Neural progenitor cell (in vitro differentiated cells): Measurements from ENCODE around the gene STAM. TPM values are rescaled to one million over a fixed set of nuclear protein-coding genes. Genes with fewer than 3 reads are reported as not detected.

Experiments used
- DNase-seq: peaks from one replicate; pipeline ENCODE4 v3.0.0-alpha.2; 2016; ENCODE audit warnings: low spot score
- H2AFZ ChIP-seq: fragments of 200-600 bp; sonication (generic); replicated peaks from 2 replicates; pipeline ENCODE4 v1.6.1; 2016; ENCODE audit warnings: antibody characterized with exemption
- H3F3A ChIP-seq: fragments of 200-600 bp; sonication (generic); 2 replicates; pipeline ENCODE4 v1.6.1; 2016; ENCODE audit warnings: antibody characterized with exemption, low read depth
- H3K27ac ChIP-seq: fragments of 200-600 bp; sonication (generic); 2 replicates; pipeline ENCODE4 v1.5.1; 2016; ENCODE audit warnings: mild to moderate bottlenecking
- H3K27me3 ChIP-seq: fragments of 200-600 bp; sonication (generic); 2 replicates; pipeline ENCODE4 v1.6.1; 2016; ENCODE audit warnings: mild to moderate bottlenecking, moderate library complexity
- H3K36me3 ChIP-seq: fragments of 200-600 bp; sonication (generic); 2 replicates; pipeline ENCODE4 v1.5.1; 2016
- H3K4me1 ChIP-seq: fragments of 200-600 bp; sonication (generic); 2 replicates; pipeline ENCODE4 v1.6.1; 2016; ENCODE audit warnings: mixed run types
- H3K4me2 ChIP-seq: fragments of 200-600 bp; sonication (generic); 2 replicates; pipeline ENCODE4 v1.6.1; 2016
- H3K4me3 ChIP-seq: fragments of 200-600 bp; sonication (generic); 2 replicates; pipeline ENCODE4 v1.5.1; 2016
- H3K79me2 ChIP-seq: fragments of 200-600 bp; sonication (generic); 2 replicates; pipeline ENCODE4 v1.6.1; 2016; ENCODE audit warnings: low read depth
- H3K9ac ChIP-seq: fragments of 200-600 bp; sonication (generic); 2 replicates; pipeline ENCODE4 v1.6.1; 2016
- H3K9me3 ChIP-seq: fragments of 200-600 bp; sonication (generic); 2 replicates; pipeline ENCODE4 v1.5.1; 2016; ENCODE audit warnings: low read depth
- H4K20me1 ChIP-seq: fragments of 200-600 bp; sonication (generic); 2 replicates; pipeline ENCODE4 v1.6.1; 2016; ENCODE audit warnings: low read depth
- H3K27ac Mint-ChIP-seq: 3 replicates; pipeline ENCODE4 v1.8.0; 2021; ENCODE audit warnings: mixed read lengths
- H3K27me3 Mint-ChIP-seq: 2 replicates; pipeline ENCODE4 v1.8.0; 2022; ENCODE audit warnings: low read depth, mild to moderate bottlenecking, inconsistent platforms, moderate library complexity, mixed read lengths; ENCODE audit not compliant: insufficient read depth
- H3K36me3 Mint-ChIP-seq: 3 replicates; pipeline ENCODE4 v1.8.0; 2021; ENCODE audit warnings: mixed read lengths
- H3K4me1 Mint-ChIP-seq: 3 replicates; pipeline ENCODE4 v1.8.0; 2021; ENCODE audit warnings: mixed read lengths
- H3K4me3 Mint-ChIP-seq: 3 replicates; pipeline ENCODE4 v1.8.0; 2021; ENCODE audit warnings: mild to moderate bottlenecking, moderate library complexity, mixed read lengths
- H3K9me3 Mint-ChIP-seq: 3 replicates; pipeline ENCODE4 v1.8.0; 2020; ENCODE audit warnings: mixed read lengths
- EZH2 ChIP-seq: fragments of 200-600 bp; sonication (generic); IDR thresholded peaks from 2 replicates; pipeline ENCODE4 v1.6.1; 2017; ENCODE audit warnings: antibody characterized with exemption, mild to moderate bottlenecking, moderate library complexity
- EZH2phosphoT487 ChIP-seq: fragments of 200-600 bp; sonication (generic); IDR thresholded peaks from 2 replicates; pipeline ENCODE4 v1.6.1; 2017; ENCODE audit warnings: antibody characterized with exemption
- total RNA-seq: library from RNA; depleted of rRNA; stranded (reverse); fragments of >200 nt; gene quantifications from 2 replicates; pipeline ENCODE4 v1.2.3, GENCODE V29; 2015; ENCODE audit warnings: low replicate concordance
- TF ChIP-seq, protein P1 (sequence below): fragments of 200-600 bp; sonication (generic); IDR thresholded peaks from 2 replicates; pipeline ENCODE4 v1.5.1; 2017; ENCODE audit warnings: antibody characterized with exemption, mild to moderate bottlenecking

Gene STAM
- total RNA-seq, 1 donor from 2014 or later: 43.2 TPM

DNA sequence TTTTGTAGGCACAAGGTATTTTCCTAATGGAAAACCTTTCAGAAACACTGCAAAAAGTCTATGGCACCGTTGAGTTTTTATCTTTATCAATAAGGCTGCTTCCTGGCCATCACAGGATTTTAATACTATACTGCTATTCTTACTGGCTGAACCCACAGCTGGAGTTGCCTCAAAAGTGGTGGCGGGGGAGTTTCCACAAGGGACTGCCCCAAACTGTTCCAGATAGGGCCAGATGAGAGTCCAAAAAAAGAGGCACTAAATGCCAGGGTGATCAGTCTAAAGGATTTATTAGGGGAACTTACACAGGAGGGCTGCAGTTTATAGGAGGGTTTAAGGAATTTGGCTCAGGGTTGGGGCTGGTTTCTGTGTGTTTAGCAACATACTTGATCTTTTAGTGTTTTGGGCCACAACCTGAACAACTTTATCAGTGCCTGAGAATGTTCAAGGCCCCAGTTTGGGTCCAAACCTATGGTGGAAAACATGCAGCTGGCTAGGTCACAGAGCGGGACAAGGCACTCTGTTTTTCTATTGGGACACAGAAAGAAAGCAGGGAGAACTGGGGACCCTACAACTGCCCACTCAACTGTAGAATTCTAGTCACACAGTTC lies 41.4 kb downstream of the STAM start:
- no peaks in the 10 kb centered on the region for H3K36me3 ChIP-seq
- no peaks in the 10 kb centered on the region for H3K27me3 Mint-ChIP-seq
- no peak overlapping the region for H3K4me2 ChIP-seq
- H3F3A ChIP-seq: no peaks in the 10 kb centered on the region
- no peaks in the 10 kb centered on the region for H3K4me1 ChIP-seq
- H3K27ac Mint-ChIP-seq: no peak overlapping the region
- no peaks in the 10 kb centered on the region for H3K4me1 Mint-ChIP-seq
- no peaks in the 10 kb centered on the region for H3K27me3 ChIP-seq
- H3K79me2 ChIP-seq: peaks cover 79% of the 10 kb centered on the region
- H3K36me3 Mint-ChIP-seq: peaks cover 5% of the 10 kb centered on the region
- H3K9me3 ChIP-seq: no peaks in the 10 kb centered on the region
- H3K9me3 Mint-ChIP-seq: peaks cover 5% of the 10 kb centered on the region
- H2AFZ ChIP-seq: no peak overlapping the region
- H3K4me3 Mint-ChIP-seq: no peak overlapping the region
- TF ChIP-seq, protein P1, sequence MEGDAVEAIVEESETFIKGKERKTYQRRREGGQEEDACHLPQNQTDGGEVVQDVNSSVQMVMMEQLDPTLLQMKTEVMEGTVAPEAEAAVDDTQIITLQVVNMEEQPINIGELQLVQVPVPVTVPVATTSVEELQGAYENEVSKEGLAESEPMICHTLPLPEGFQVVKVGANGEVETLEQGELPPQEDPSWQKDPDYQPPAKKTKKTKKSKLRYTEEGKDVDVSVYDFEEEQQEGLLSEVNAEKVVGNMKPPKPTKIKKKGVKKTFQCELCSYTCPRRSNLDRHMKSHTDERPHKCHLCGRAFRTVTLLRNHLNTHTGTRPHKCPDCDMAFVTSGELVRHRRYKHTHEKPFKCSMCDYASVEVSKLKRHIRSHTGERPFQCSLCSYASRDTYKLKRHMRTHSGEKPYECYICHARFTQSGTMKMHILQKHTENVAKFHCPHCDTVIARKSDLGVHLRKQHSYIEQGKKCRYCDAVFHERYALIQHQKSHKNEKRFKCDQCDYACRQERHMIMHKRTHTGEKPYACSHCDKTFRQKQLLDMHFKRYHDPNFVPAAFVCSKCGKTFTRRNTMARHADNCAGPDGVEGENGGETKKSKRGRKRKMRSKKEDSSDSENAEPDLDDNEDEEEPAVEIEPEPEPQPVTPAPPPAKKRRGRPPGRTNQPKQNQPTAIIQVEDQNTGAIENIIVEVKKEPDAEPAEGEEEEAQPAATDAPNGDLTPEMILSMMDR: no peak
- TF ChIP-seq EZH2 (no peak), EZH2phosphoT487 (no peak)
- no peak overlapping the region for H3K4me3 ChIP-seq
- H3K9ac ChIP-seq: no peak overlapping the region
- H4K20me1 ChIP-seq: peaks cover 10% of the 10 kb centered on the region
- DNase-seq: no peak
- no peak overlapping the region for H3K27ac ChIP-seq

DNA sequence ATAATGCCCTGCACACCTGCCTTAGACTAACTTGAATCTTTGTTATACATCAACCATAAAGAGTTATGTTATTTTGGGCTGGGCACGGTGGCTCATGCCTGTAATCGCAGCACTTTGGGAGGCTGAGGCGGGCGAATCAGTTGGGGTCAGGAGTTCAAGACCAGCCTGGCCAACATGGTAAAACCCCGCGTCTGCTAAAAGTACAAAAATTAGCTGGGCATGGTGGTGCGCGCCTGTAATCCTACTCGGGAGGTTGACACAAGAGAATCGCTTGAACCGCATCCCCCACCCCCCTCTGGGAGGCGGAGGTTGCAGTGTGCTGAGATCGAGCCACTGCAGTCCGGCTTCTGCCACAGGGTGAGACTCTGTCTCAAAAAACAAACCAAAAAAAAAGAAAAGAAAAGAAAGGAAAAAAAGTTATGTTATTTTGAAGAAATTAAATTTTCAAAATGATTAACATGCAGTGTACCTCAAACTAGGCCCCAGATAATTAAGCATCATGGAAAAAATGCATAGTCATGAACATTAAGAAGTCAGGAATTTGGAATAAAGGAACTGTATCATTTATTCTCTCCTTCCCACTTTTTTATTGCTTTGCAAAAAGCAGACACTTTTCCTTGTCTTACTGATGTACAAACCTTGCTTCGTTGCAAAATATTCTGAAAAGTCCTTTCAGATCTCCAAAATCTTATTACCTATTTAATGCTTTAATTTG lies 43.3 kb downstream of the STAM start:
- H3K4me1 Mint-ChIP-seq: no peaks in the 10 kb centered on the region
- no peak for TF ChIP-seq EZH2
- no peak for TF ChIP-seq EZH2phosphoT487
- TF ChIP-seq, protein P1: no peak
- peaks cover 5% of the 10 kb centered on the region for H3K36me3 Mint-ChIP-seq
- H3K4me3 Mint-ChIP-seq: no peak overlapping the region
- H3K27me3 Mint-ChIP-seq: no peaks in the 10 kb centered on the region
- H3K9me3 Mint-ChIP-seq: peaks cover 5% of the 10 kb centered on the region
- Histone ChIP-seq H3K79me2 (peaks cover 60% of the 10 kb centered on the region), H3K9ac (no peak overlapping the region), H2AFZ (no peak overlapping the region), H3K4me1 (no peaks in the 10 kb centered on the region), H3K4me2 (no peak overlapping the region), H3F3A (no peaks in the 10 kb centered on the region), H3K27ac (no peak overlapping the region), H3K36me3 (no peaks in the 10 kb centered on the region), H3K27me3 (no peaks in the 10 kb centered on the region), H4K20me1 (peaks cover 8% of the 10 kb centered on the region), H3K9me3 (no peaks in the 10 kb centered on the region), H3K4me3 (no peak overlapping the region)
- no peak overlapping the region for H3K27ac Mint-ChIP-seq
- no peak for DNase-seq

DNA sequence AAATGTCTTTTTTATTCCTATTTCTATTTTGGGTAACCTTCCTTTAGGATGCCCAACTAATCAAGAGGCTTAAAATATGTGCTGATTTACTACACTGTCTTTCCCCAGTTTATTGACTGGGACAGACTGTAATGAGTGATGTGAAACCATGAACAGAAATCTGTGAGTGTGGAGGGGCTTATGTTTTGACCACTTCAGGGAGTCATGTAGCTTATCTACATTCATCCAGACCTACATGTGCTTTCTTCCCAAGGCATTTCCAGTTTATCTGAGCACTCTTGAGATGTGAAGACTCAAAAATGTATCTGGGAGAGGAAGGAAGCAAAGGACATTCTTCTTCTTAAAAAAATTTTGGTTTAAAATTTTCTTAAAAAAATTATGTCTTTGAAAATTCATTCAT lies 45.2 kb downstream of the STAM start:
- Histone ChIP-seq H3K9ac (no peak overlapping the region), H3F3A (no peaks in the 10 kb centered on the region), H3K4me3 (no peak overlapping the region), H3K4me1 (no peaks in the 10 kb centered on the region), H3K4me2 (no peak overlapping the region), H2AFZ (no peak overlapping the region), H3K27me3 (no peaks in the 10 kb centered on the region), H3K79me2 (peaks cover 41% of the 10 kb centered on the region), H3K36me3 (no peaks in the 10 kb centered on the region), H3K9me3 (no peaks in the 10 kb centered on the region), H3K27ac (no peak overlapping the region), H4K20me1 (peaks cover 3% of the 10 kb centered on the region)
- Mint-ChIP-seq H3K36me3 (peaks cover 5% of the 10 kb centered on the region), H3K4me1 (no peaks in the 10 kb centered on the region), H3K9me3 (no peaks in the 10 kb centered on the region), H3K27me3 (no peaks in the 10 kb centered on the region), H3K27ac (no peak overlapping the region), H3K4me3 (no peak overlapping the region)
- TF ChIP-seq EZH2phosphoT487 (no peak), EZH2 (no peak)
- TF ChIP-seq, protein P1: no peak
- DNase-seq: no peak
